SK-N-DZ (cell line): ENCODE measurements around the gene GDAP2. TPM values are rescaled to one million over a fixed set of nuclear protein-coding genes. Genes with fewer than 3 reads are reported as not detected.
"Not testable (repeated sequence)": the region's sequence is repeated elsewhere in the genome, so short reads cannot be mapped to it uniquely, and the experiment has no call there.

Experiments used
- DNase-seq: peaks from one replicate; pipeline ENCODE4 v3.0.0-alpha.2; 2015; ENCODE audit warnings: low spot score
- polyA plus RNA-seq, 2 experiments: library from polyadenylated mRNA; depleted of rRNA; stranded (reverse); fragments of >200 nt; gene quantifications; 2 replicates each; pipeline ENCODE4 v1.2.3, GENCODE V29; 2014

GDAP2 gene, protein sequence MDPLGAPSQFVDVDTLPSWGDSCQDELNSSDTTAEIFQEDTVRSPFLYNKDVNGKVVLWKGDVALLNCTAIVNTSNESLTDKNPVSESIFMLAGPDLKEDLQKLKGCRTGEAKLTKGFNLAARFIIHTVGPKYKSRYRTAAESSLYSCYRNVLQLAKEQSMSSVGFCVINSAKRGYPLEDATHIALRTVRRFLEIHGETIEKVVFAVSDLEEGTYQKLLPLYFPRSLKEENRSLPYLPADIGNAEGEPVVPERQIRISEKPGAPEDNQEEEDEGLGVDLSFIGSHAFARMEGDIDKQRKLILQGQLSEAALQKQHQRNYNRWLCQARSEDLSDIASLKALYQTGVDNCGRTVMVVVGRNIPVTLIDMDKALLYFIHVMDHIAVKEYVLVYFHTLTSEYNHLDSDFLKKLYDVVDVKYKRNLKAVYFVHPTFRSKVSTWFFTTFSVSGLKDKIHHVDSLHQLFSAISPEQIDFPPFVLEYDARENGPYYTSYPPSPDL
- polyA plus RNA-seq (2014; cell fraction: cytosol; rRNA removed), result 10.5 and 14.9 TPM in 2 replicates
- 6.3 and 6.4 TPM in 2 replicates for polyA plus RNA-seq (2014; cell fraction: nucleus; rRNA removed)

DNA sequence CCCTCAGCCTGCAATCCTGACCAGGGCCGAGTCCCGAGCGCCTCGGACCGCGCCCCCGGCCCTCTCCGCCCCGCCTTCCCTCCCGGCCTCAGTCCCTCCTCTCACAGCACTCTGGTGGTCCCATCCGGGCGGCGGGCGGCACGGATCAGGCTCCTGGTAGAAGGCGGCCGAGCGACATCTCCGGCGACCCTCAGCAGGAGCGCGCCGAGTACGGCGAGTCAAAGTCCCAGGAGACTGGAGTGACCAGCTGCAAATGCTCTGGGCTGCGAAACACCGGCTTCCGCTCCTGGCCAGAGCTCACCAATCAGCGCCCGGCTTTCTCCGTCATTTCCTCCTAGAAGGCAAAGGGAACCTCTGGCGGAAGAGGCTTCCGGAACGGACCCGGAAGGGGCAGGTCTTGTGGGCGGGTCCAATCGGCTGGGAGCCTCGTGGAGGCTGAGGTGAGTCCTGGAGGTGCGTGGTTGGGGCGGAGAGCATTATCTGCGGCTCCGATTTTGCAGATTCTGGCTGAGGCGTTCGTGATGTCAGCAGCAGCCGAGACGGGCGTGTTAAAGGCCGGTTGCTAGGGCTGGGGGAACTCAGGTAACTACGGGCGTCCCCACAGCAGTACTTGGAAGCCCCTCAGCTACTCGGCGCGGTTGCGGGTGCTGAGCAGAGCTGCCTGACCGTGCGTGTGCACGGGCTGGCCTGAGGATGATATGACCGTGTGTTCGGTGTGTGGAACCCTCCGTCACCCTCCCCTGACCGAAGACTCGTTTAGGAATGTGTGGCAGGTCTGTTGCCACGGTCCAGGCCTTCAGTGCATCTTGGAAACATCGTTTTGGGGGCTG is at the start of gene GDAP2, which contains the start of gene WDR3:
Gene GDAP2 (minus strand): TSS at position 279 of the 830 bp plus-strand sequence. CDS start 9,264 bp downstream, outside the sequence.
Gene WDR3 (plus strand): TSS at position 397 of the 830 bp plus-strand sequence. CDS start 3,581 bp downstream, outside the sequence.
- peak; percentile 97 for DNase-seq

DNA sequence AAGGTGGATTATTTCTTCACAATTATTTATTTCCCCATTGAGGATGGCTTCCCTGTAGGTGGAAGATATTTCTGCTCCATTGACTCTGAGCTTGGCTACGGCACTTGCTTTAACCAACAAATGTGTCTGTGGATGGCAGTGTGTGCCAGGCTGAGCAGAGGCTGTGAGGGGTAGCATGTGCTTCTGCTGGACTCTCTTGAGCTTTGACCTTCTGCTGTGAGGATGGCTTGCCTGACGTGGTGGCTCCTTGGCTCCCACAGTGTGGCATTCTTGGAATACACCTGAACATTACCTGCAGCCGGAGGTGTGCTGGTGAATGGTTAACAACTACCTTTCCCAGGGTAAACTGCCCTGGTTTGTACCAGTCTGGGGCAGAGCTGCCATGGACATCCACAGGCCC is 47.0 kb upstream of the GDAP2 start:
- DNase-seq, result no peak

GRCh38 chr1:117971777-117972176 is 42.4 kb upstream of the GDAP2 start:
- DNase-seq, result no peak

- no peak for DNase-seq
Observed at GRCh38 chr1:117970252-117970651, 40.8 kb upstream of the GDAP2 start.

DNA sequence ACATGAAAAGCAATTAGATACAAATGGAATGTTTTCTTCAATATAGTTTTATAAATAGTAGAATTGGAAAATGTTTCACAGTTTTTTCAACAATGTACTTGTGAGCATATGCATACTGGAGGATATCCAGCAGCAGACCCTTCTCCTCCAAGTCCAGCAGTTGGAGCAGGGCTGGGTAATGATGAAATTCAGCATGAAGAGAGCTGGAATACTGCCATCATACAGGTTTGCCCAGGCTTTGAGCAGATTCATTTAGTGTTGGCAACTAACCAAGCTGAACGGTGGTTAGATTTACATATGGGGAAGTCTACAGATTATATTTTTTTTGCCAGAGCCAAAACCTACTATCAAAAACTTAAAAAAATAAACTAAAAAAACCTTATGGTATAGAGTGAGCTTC is 38.5 kb upstream of the GDAP2 start:
- DNase-seq, result no peak

DNA sequence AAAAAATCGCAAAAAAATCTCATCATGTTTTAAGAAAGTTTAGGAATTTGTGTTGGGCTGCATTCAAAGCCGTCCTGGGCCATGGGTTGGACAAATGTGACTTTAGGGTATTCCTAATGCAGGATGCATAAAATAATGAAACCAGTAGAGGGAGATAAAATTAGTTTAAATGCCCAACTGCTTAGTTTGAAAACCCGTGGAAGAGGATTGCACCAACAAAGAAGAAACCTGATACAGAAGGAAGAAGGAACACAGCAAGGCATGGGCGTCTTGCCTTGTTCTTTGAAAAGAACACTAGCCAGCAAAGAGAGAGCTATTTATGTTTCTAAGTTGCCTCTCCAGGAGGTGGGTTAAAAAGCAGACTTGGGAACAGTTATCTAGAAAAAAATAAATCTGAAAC is 38.1 kb upstream of the GDAP2 start:
- no peak for DNase-seq

DNA sequence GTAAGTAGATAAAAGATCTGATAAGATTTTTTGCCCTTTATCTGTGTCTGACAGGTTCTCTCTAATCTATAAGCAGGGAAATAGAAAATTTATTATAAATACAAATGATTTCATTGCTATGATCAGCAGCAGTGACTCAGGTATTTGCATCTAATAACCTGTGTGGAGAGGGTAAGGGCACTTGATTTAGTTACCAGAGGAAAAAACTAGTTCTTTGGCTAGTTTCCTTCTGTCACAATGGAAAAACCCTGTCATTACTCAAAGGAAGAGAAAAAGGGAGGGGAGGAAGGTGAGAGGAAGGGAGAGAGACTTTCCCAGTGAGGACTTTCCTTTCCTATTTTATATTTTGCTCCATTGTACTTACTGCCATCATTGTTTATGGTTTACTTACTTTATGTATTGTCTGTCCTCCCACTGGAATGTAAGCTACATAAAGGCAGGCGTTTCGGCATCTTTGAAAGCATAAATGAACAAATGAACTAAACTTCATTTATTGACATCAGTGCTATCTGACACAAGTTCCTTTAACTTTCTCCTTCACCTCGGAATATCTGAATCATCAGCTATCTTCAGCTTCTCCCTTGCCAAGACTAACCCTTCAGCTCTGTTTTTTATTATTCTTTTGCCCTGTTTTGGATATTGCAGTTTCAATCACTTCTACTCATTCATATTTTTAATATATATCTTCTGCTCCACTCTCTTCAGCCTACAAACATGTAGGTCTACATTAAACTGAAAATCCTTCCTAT is 35.0 kb upstream of the GDAP2 start:
- DNase-seq, result no peak

GRCh38 chr1:117959364-117959763 is 29.9 kb upstream of the GDAP2 start:
- DNase-seq, result no peak

DNA sequence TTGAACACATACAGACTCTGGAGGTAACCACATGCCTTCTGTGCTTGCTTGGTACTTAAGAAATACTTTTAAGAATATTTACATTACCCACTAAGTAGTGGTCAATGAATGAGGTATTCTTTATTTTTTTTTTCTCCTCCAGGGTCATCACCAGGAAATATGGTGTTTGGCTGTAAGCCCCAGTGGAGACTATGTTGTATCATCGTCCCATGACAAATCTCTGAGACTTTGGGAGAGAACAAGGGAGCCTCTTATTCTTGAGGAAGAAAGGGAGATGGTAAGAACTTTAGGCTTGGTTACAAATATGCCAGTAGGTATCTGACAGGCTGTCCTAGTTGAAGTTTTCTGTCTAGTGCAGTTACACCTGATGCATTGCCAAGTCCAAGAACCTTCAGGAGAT is 23.0 kb upstream of the GDAP2 start:
- DNase-seq, result no peak

GRCh38 chr1:117942293-117942692 is 12.9 kb upstream of the GDAP2 start:
- DNase-seq, result no peak

GRCh38 chr1:117933769-117934168 is 4.3 kb upstream of the GDAP2 start:
- DNase-seq, result no peak

GRCh38 chr1:117932576-117932975 is 3.2 kb upstream of the GDAP2 start:
- DNase-seq, result no peak

DNA sequence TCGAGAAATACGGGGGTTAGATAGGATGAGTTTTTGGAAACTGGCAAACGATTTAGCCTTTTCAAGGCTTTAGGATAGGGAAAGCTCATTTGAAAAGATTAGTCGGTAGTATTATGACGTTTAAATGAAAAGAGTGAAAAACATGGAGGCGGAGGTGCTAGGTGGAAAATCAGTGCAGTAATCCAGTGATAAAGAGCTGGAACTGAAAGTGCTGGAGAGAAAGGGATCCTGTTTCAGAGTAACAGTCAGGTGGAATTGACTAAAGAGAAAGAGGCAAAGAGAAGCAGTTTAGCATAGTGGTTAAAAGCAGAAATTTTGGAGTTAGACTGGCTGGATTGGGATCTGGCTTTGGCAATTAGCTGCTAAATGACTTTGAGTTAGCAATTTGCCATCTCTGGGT is 1.1 kb upstream of the GDAP2 start:
- DNase-seq, result no peak

DNA sequence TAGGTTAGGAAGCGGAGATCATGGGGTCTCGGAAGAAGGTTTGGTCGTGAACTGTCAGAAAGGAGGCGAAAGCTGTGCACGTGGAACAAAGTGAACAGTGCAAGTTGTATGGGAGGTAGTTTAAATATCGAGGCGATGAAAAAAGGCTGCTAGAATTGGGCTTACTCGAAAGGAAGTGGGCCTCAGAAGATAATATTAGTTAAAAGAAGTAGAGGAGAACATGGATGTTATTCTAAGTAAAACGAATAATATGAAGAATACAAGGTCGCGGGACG is 689 bp upstream of the GDAP2 start:
- DNase-seq, result no peak

- peak; percentile 58 for DNase-seq
Observed at GRCh38 chr1:117928881-117929342, 509 bp downstream of the GDAP2 start.

DNA sequence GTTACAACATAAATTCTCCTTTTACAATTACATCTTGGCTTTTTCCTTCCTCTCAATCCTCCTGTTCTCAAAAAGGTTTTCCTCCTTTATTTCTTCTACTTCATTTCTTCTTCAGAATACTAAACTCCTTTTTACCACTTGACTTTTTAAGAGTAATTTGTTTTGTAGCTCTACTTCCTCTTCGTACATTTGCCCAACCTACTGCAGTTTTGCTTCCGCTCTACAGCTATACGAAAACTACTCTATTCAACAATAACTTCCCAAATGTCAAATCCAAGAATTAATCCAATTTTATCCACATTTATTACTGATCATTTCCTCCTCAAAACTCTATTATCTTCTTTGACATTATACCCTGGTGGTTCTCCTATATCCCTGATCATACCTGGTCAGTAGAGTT is 3.4 kb downstream of the GDAP2 start:
- no peak for DNase-seq

DNA sequence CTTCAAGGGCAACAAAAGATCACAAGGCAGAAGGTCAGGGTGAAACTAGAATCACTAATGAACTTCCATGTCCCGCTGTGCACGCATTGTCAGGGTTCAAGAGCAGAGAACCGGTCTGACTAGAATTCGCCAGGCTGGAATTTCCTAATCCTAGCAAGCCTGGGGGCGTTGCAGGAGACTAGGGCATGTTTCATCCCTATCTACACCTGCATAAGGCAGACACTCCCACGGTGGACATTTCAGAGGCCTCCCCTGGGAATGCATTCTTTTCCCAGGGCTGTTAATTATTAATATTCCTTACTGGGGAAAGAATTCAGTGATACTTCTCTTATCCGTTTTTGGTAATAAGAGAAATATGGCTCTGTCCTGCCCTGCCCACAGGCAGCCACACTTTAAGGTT is 6.7 kb downstream of the GDAP2 start:
- DNase-seq, result not testable (repeated sequence)

DNA sequence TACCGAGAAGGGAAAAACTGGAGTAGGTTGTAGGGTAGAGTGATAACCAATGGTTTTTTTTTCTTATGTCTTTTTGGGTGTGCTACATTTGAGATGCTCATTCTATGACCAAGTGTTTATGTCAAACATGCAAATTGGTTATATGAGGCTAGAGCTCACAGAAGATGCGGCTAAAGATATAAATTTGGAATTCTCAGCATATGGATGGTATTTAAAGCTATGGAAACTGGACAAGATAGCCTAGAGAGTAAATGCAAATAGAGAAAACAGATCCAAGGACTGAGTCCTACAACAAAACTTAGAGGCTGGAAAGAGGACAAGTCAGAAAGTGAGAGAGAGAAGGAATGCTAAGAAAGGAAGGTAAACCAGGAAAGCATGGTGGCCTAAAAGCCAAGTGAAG is 7.4 kb downstream of the GDAP2 start:
- DNase-seq, result no peak

GRCh38 chr1:117919376-117919775 is 10.0 kb downstream of the GDAP2 start:
- DNase-seq, result no peak

DNA sequence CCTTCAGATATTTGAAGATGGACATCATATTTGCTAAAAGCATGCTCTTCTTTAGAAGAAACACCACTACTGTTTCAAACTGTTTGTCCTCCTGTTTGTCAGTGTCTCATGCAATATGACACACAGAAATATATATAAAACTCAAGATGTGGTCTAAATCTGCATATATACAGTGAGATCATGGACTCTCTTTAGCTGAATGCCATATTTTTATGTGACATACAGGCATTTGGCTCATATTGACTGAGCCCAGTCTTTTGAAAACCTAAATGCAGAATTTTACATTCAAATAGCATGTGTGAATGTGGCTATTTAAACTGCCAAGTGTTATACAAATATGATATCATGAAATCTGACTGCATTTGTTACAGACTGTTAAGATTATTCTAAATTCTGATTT is 18.4 kb downstream of the GDAP2 start:
- DNase-seq, result no peak

DNA sequence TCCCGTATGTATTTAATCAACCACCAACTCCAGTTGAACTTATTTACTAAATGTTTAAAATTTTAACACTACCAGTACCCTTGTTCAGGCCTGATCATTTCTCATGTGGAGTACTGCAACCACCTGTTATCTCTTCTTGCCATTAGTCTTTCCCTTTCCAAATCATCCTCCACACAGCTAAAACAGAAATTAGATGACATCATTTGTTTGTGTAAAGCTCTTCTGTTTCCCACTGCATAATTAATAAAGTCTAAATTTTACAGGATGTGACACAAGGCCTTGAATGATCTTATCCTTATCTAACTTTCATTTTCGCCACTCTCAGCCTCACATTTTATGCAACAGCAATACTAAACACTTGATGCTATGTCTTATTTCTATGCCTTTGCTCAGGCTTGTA is 24.4 kb downstream of the GDAP2 start:
- DNase-seq, result no peak

DNA sequence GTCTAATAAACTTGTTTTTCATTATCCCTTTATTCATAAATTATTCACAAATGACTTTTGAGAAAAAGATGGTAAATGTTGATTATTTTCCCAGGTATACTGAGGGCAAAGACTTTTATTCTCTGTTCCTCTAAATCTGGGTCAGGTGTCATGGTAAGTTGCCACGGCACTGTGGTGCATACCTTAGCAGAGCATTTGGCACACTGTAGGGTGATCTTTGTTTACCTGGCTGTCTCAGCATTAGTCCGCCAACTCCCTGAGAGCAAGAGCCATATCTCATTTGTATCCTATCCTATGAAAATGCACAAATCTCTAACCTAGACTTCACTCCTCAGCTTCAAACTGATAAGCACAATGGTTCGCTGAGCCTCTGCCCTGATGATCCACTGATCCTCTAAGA is 24.9 kb downstream of the GDAP2 start:
- no peak for DNase-seq
